GM19043 (cell line): ENCODE measurements around the gene TTC3.

Source experiments
- ATAC-seq: cut with Tn5 transposase; IDR thresholded peaks from one replicate; pipeline ENCODE4 v1.9.1; 2021; ENCODE audit warnings: low read depth; ENCODE audit not compliant: unreplicated experiment

Gene TTC3

GRCh38 chr21:37241426-37241825 lies 168.4 kb downstream of the TTC3 start:
- no peak for ATAC-seq

- no peak for ATAC-seq
Observed at GRCh38 chr21:37243961-37244360, 170.9 kb downstream of the TTC3 start.

GRCh38 chr21:37244501-37245095 lies 171.5 kb downstream of the TTC3 start:
- no peak for ATAC-seq

GRCh38 chr21:37245151-37245550 lies 172.1 kb downstream of the TTC3 start:
- ATAC-seq, result no peak

DNA sequence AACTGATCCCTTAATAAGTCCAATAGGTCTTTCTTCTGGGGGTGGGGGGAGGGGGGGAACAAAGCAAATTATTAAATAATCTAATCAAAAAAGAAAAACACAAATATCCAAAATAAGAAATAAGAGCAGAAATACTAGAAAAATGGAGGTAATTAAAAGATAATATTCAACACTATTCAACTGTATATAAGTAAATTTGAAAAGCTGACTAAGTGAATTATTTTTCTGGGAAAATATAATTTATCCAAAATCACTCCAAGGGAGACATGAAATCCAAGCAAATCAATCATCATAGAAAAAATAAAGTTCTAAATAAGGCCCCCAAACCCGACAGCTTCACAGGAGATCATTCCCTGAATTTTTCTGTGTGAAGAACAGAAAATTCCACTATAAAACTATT lies 175.2 kb downstream of the TTC3 start:
- no peak for ATAC-seq

DNA sequence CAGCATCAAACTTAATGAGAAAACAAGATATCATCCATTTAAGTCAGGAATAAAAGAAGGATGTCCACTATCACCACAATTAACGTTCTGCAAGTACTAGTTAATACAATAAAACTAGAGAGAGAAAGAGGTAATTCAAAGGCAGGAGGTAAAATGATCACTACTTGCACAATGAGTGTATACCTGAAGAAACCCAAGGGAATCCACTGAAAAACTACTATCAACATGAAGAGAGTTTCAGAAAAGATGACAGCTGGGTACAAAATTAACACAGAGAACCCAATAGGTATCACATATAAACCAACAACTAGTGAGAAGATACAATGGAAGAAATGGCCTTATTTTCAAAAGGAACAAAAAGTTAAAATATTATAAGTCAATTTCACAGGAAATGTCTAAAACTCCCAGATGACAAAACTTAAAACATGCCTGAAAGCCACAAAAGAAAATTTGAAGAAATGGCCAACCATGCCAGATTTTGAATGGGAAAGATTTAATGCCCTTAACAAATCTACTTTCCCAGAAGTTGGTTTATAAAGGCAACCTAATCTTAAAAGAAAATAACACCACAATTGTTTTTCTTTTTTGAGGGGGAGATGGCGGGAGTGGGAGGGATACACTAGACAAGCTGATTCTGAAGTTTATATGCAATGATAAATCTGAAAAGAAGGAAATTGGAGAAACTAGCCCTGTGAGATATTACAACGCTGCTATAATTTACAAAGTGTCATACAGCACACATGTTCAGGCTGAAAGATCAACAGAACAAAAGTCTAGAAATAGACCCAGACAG lies 176.3 kb downstream of the TTC3 start:
- ATAC-seq, result no peak

DNA sequence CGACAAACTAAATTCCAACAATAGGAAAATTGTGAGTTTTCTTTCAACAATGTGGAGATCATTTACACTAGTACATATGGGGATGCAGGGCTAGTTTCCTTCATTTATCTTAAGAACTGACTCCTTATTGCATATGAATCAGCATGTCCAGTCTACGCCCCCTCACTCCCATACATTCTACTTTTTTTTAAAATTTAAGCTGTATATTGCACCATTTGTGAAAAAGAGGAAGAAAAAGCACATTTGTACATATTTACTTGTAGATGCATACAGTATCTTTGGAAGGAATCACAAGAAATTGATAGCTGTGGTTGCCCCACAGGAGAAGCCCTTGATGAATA lies 178.2 kb downstream of the TTC3 start:
- ATAC-seq, result no peak
